GM19239 (cell line): ENCODE measurements around the gene MEIS1.

ENCODE experiments used
- DNase-seq: peaks from one replicate; pipeline ENCODE4 v3.0.0; 2011; ENCODE audit warnings: low spot score; ENCODE audit not compliant: insufficient read length
- FAIRE-seq: peaks from 2 replicates; lab custom pipeline; 2011; peaks lifted over from hg19 to GRCh38; lab: Jason Lieb, UNC

MEIS1 gene

DNA sequence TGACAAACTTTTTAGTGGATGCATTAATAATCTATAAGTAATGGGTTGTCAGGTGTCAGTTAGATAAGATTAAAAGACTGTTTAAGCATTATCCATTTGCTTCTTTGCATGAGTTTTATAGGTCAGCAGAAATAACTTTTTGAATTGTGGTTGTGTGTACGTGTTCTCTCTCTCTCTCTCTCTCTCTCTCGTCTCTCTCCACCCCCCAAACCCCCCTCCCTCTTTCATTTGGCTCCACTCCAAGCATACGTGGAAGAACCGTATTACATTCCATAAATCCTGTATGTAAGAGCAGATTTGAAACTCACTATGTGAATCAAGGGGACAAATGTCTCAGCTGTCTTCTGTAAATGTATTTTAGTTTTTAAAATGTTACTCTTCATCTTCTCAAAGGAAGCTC lies 120.2 kb downstream of the MEIS1 start:
- FAIRE-seq, result no peak
- DNase-seq, result no peak

GRCh38 chr2:66555501-66556324 lies 120.8 kb downstream of the MEIS1 start:
- FAIRE-seq (no peak), DNase-seq (no peak)

DNA sequence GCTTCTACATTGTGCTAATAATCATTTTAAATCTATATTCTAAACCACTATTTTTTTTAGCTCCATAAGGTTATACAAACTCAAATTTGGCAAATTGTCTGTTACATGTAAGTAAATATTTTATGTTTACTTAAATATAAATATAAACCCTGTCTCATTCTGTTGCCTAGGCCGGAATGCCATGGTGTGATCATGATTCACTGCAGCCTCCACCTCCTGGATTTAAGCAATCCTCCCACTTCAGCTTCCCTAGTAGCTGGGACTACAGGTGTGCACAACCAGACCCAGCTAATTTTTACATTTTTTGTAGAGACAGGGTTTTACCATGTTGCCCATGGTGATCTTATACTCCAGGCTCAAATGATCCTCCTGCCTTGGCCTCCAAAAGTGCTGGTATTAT lies 124.7 kb downstream of the MEIS1 start:
- no peak for DNase-seq

GRCh38 chr2:66560683-66561082 lies 125.8 kb downstream of the MEIS1 start:
- DNase-seq (no peak), FAIRE-seq (no peak)

More for the DNA sequence above, 124.7 kb downstream of the MEIS1 start:
- no peak for FAIRE-seq

DNA sequence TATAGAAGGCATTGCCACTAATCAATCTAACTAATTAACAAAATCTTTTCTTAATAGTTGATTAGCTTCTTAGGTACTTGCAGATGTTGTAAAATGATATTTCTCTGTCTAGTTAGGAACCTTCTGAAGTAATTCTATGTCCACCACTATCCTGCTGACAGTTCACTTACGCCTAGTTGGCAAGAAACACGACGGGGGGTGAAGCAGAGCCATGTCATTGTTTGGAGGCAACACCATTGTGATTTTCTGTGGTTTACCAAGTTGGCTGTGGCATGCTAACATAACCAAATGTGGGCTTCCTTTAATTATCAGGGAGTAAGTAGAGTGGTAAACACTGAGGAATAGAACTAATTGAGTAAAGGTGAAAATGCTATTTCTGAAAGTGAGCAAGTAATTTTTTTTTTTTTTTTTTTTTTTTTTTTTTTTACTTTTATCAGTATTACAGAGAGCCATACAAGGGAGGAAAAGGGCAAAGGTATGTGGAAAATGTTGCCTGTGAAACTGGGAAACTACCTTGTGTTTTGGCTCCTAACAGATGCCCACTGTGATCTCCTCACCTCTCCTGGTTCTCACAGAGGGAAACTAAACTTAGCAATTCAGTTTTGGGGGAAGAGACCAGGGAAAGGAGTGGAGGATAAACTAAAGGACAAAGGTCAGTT lies 126.8 kb downstream of the MEIS1 start:
- DNase-seq (no peak), FAIRE-seq (no peak)

- FAIRE-seq (no peak), DNase-seq (no peak)
Measured at GRCh38 chr2:66562304-66562685, 127.4 kb downstream of the MEIS1 start.

- DNase-seq, result no peak
Measured at GRCh38 chr2:66563473-66563872, 128.5 kb downstream of the MEIS1 start.

DNA sequence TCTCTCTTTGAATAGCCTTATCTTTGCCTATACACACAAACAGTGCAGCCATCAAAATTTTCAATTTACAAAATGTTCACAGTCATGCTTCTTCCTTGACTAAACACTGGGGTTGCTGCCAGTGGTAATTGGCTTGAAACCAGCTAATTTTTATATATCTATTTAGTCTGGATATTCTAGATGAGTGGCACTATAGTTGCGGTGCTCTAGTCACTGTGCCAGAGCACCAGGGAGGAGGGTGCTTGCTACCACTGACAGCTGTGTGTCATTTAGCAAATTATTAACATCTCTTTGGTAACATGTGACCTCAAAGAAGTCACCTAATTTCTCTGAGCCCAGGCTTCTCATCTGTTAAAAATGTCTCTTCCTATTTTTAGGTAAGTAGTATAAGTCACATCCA lies 130.4 kb downstream of the MEIS1 start:
- FAIRE-seq (no peak), DNase-seq (no peak)

More at GRCh38 chr2:66563473-66563872, 128.5 kb downstream of the MEIS1 start:
- FAIRE-seq, result no peak

DNA sequence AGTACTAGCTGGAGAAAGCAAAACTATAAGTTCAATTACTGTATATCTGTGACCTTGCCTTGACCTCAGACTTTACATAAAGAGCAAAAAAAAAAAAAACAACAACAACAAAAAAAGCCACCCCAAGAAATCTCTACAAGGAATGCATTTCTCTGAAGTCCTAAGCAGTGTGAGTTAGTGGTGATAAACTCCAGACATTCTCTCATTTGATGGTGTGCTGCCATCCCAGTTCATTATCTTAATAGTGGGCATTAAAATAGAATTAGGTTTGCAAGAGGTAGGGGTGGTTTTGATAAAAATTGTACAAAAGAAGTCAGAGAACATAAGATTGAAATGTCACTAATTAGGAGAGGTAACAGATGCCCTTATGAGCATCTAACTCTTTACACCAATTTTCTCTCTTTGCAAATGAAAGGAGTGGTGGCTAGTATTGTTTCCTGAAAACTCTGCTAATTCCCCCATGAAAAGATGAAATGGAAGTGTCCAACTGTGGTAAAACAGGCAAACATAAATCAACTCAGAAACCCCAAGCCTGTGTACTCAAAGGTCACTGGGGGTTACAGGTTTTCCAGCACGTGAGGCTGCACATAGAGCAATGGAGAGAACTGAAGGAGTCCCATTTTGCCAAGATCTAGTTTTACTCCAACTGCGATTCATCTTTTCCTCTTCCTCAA lies 131.9 kb downstream of the MEIS1 start:
- no peak for FAIRE-seq

DNA sequence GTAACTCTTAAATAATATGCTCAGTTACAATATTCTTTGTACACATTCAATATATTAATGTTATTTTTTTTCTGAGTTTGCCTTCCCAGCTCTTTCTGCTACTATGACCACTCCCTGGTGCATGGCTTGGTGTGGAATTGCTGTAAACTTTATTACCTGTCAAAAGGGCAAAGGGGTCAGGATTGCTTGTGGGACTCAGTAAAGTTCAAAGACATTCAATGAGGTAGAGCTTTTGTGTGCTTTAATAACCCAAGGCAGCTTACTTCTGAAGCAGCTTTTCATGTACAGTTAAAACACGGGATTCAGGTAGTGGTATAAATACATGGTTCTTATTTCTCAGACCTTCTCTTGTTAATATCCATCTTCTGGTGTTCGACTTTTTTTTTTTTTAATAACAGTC lies 132.8 kb downstream of the MEIS1 start:
- FAIRE-seq (no peak), DNase-seq (no peak)

More for the DNA sequence above, 131.9 kb downstream of the MEIS1 start:
- DNase-seq, result no peak

DNA sequence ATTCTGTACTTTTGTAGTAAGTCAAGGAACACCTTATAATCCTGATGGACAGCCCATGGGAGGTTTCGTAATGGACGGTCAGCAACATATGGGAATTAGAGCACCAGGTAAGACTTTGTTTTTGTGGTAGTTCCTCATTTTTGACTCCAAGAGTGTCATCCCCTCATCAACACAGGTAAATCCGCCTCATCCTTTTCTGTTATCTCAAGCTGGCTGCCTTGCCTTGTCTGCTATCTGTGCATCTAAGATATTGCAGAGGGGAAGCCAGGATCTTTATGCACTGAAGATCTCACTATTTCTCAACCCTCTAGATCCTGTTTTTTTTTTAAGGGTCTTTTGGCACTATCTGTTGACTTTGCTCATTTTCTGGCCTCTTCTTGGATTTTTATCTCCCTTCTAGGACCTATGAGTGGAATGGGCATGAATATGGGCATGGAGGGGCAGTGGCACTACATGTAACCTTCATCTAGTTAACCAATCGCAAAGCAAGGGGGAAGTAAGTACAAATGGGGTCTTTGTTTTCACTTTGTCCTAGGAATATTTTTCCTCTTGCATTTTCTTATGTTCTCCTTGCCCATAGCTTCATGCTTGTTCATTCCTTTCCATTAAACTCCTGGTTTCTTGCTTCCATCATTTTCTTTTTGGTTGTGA lies 133.8 kb downstream of the MEIS1 start:
- FAIRE-seq (no peak), DNase-seq (no peak)

GRCh38 chr2:66569321-66569851 lies 134.5 kb downstream of the MEIS1 start:
- no peak for DNase-seq

DNA sequence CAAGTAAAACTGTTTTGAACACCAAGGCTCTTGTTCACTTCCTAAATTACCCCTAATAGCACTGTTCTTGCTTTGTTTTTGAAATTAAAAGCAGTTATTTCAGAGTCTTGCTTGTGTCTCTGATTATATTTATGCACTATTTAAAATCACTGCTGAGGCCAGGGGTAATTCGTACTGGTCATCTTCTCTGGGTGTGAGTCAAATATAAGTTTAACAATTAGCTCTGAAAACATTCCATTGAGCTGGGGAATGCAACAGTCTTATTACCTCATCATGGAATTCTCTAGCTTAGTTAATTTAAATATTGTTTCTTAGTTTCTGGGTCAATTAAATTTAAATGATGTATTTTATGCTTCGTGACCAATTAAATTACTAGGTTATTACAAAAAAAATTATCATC lies 135.0 kb downstream of the MEIS1 start:
- no peak for DNase-seq
- FAIRE-seq, result no peak

More at GRCh38 chr2:66569321-66569851, 134.5 kb downstream of the MEIS1 start:
- FAIRE-seq, result no peak

DNA sequence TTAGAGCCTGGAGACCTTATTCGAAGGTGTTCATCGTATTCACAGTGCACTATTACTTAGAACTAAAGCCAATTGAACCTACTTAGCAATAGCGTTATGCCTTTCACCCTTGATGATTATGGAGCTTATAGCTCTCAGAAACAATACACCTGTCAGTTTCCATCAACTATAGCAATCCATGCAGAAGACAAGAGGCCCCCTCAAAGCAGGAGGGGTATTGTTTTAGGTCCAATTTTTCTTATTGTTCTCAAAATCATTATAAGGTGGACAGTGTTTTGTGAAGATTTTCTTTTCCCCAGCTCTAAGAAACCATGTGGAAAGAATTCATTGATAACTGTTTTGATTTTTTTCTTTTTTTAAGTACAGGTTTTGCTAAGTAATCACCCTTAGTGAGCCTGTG lies 135.5 kb downstream of the MEIS1 start:
- FAIRE-seq (no peak), DNase-seq (no peak)

GRCh38 chr2:66571918-66572317 lies 137.0 kb downstream of the MEIS1 start:
- FAIRE-seq, result no peak
- DNase-seq, result no peak

DNA sequence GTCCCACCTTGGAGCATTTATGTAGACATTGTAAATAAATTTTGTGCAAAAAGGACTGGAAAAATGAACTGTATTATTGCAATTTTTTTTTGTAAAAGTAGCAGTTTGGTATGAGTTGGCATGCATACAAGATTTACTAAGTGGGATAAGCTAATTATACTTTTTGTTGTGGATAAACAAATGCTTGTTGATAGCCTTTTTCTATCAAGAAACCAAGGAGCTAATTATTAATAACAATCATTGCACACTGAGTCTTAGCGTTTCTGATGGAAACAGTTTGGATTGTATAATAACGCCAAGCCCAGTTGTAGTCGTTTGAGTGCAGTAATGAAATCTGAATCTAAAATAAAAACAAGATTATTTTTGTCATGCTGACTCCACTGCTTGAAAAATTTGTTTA lies 137.5 kb downstream of the MEIS1 start:
- FAIRE-seq (no peak), DNase-seq (no peak)

DNA sequence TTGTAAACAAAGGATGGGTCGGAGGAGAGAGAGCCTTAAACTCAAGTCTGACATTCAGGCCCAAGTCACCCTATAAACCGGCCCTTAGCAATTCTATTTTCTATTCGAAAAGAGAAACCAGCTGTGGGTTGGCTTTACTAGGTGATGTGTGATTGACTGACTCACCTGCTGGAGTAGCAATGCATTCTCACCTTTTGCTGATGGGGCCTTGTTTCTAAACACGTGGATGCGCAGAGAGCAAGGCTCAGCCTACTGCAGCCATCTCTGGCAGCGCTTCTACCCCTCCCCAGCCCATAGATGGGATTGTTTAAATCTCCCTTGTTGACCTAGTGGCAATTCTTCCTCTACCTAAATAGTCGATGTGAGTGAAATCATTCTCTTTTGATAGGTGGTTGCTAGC lies 138.5 kb downstream of the MEIS1 start:
- FAIRE-seq (no peak), DNase-seq (no peak)

- FAIRE-seq, result no peak
- no peak for DNase-seq
Measured at GRCh38 chr2:66573821-66574233, 138.9 kb downstream of the MEIS1 start.

GRCh38 chr2:66574701-66575624 lies 140.0 kb downstream of the MEIS1 start:
- DNase-seq, result no peak

More at GRCh38 chr2:66574701-66575624, 140.0 kb downstream of the MEIS1 start:
- no peak for FAIRE-seq
